ENCODE measurements around the gene TUBB4A. TPM values are rescaled to one million over a fixed set of nuclear protein-coding genes. Genes with fewer than 3 reads are reported as not detected.

TUBB4A gene
- total and polyA plus RNA-seq, 10 of the 15 experiments (the other 5 are each of a cell fraction or from before 2014, with no cell fraction given), result 0.29 to 22.4 (median 3.8) TPM

DNA sequence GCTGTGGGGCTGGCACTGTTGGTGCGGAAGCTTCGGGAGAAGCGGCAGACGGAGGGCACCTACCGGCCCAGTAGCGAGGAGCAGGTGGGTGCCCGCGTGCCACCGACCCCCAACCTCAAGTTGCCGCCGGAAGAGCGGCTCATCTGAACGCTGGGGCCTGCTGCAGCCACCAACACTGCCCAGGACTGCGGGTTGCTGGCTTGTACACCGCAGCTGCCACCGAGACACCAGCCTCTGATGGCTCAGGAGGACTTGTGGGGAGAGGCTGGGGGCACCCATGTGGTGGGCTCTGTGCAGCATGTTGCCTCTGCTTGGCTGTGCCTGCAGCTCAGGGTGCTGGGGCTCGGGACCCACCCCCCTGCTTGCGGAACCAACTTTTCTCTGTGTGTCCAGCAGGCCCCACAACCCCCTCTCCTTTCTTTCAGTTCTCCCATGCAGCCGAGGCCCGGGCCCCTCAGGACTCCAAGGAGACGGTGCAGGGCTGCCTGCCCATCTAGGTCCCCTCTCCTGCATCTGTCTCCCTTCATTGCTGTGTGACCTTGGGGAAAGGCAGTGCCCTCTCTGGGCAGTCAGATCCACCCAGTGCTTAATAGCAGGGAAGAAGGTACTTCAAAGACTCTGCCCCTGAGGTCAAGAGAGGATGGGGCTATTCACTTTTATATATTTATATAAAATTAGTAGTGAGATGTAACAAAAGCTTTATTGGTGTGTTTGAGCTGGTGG lies 35.4 kb downstream of the TUBB4A start:
- H3K36me3 ChIP-seq (ENCODE audit: control insufficient read depth in 2 of 2, insufficient read depth in 2 of 2, low read length in 1 of 2), result no peaks in the 10 kb centered on the region; a peak in 2 of 4 replicates

GRCh38 chr19:6465663-6466062 lies 36.4 kb downstream of the TUBB4A start:
- Histone ChIP-seq H3K27ac (ENCODE audit: control insufficient read depth, insufficient read depth) (no peak overlapping the region), H3K9ac (ENCODE audit: control insufficient read depth, insufficient read depth, low read length) (no peak overlapping the region), H3K27me3 (replicated peaks in 1 of 2; ENCODE audit: control insufficient read depth in 2 of 2, insufficient read depth in 2 of 2, low read length in 1 of 2) (no peaks in the 10 kb centered on the region), H3K4me1 (ENCODE audit: control insufficient read depth, insufficient read depth, low read length) (no peaks in the 10 kb centered on the region), H3K36me3 (ENCODE audit: control insufficient read depth in 2 of 2, insufficient read depth in 2 of 2, low read length in 1 of 2) (no peaks in the 10 kb centered on the region; a peak in 1 of 4 replicates), H2AFZ (ENCODE audit: control insufficient read depth, low read depth, low read length) (no peak overlapping the region), H3K9me3 (replicated peaks; ENCODE audit: control insufficient read depth, insufficient read depth, low read length) (no peaks in the 10 kb centered on the region), H3K4me2 (ENCODE audit: control insufficient read depth, insufficient read depth) (no peak overlapping the region), H4K20me1 (ENCODE audit: control insufficient read depth, insufficient read depth) (no peaks in the 10 kb centered on the region), H3K4me3 (no peak overlapping the region), H3K79me2 (ENCODE audit: control insufficient read depth, insufficient read depth, low read length) (no peaks in the 10 kb centered on the region)
- POLR2A ChIA-PET, result interaction anchor here (0.7 to 1.2 kb wide), 2 partner anchors 15 to 22 kb away, joined by 3 read pairs; no protein-coding TSS in a partner anchor
- DNase-seq (ENCODE audit: low read depth, low spot score) (no peak), ATAC-seq (no peak), FAIRE-seq (no peak)
- in situ Hi-C loops (cut with MboI), result no loop called here
- RAD21 ChIA-PET (ENCODE audit: unreplicated experiment), result no interaction called here
- TF ChIP-seq ZNF384 (IDR thresholded peaks at IDR 0.05; ENCODE audit: borderline replicate concordance, low read depth, low read length) (no peak), SREBF1 (IDR thresholded peaks at IDR 0.05; ENCODE audit: low read length) (no peak), EP300 (IDR thresholded peaks at IDR 0.05; ENCODE audit: borderline replicate concordance in 1 of 2, control insufficient read depth in 1 of 2, low read depth in 2 of 2, low read length in 2 of 2) (no peak), CBX3 (IDR thresholded peaks at IDR 0.05; ENCODE audit: borderline replicate concordance, low read depth) (no peak), ZBED1 (IDR thresholded peaks at IDR 0.05; ENCODE audit: borderline replicate concordance) (no peak), GABPA (IDR thresholded peaks at IDR 0.05; ENCODE audit: low read depth) (no peak), MYB (IDR thresholded peaks at IDR 0.05; ENCODE audit: borderline replicate concordance, low read depth, low read length) (no peak), CBX5 (IDR thresholded peaks at IDR 0.05; ENCODE audit: low read depth) (no peak), POLR2AphosphoS5 (IDR thresholded peaks at IDR 0.05; ENCODE audit: low read length) (no peak), NFXL1 (IDR thresholded peaks at IDR 0.05; ENCODE audit: borderline replicate concordance) (no peak), YBX1 (IDR thresholded peaks at IDR 0.05) (no peak)
- 90% methylated on average over 8 of the region's 8 CpGs for WGBS (ENCODE audit: insufficient coverage, insufficient replicate concordance, low lambda C conversion rate, missing lambda C conversion rate)
- CTCF ChIA-PET, result no interaction called here
- BruUV-seq (replicated peaks), result no TSS peak
- intact Hi-C loops (cut with micrococcal nuclease; ENCODE audit: unreplicated experiment), result no loop called here
- SMC1A ChIA-PET (ENCODE audit: uncharacterized antibody, unreplicated experiment), result no interaction called here

More for the DNA sequence above, 35.4 kb downstream of the TUBB4A start:
- Histone ChIP-seq H3K27ac (ENCODE audit: control insufficient read depth, insufficient read depth) (no peak overlapping the region), H3K79me2 (ENCODE audit: control insufficient read depth, insufficient read depth, low read length) (no peaks in the 10 kb centered on the region), H4K20me1 (ENCODE audit: control insufficient read depth, insufficient read depth) (no peaks in the 10 kb centered on the region), H2AFZ (ENCODE audit: control insufficient read depth, low read depth, low read length) (no peak overlapping the region), H3K4me2 (ENCODE audit: control insufficient read depth, insufficient read depth) (no peak overlapping the region), H3K4me3 (no peak overlapping the region), H3K9me3 (replicated peaks; ENCODE audit: control insufficient read depth, insufficient read depth, low read length) (no peaks in the 10 kb centered on the region), H3K4me1 (ENCODE audit: control insufficient read depth, insufficient read depth, low read length) (no peaks in the 10 kb centered on the region), H3K9ac (ENCODE audit: control insufficient read depth, insufficient read depth, low read length) (no peak overlapping the region), H3K27me3 (replicated peaks in 1 of 2; ENCODE audit: control insufficient read depth in 2 of 2, insufficient read depth in 2 of 2, low read length in 1 of 2) (no peaks in the 10 kb centered on the region)
- RAD21 ChIA-PET (ENCODE audit: unreplicated experiment), result interaction anchor here (1.7 kb wide), 1 partner anchor 14 kb away, joined by 8 read pairs; the partner anchor contains the start of gene DENND1C
- in situ Hi-C loops (cut with MboI) (no loop called here), intact Hi-C loops (cut with micrococcal nuclease; ENCODE audit: unreplicated experiment) (no loop called here)
- POLR2A ChIA-PET, result interaction anchor here (1.0 kb wide), 1 partner anchor 12 kb away, joined by 3 read pairs; no protein-coding TSS in a partner anchor
- CTCF ChIA-PET, result interaction anchor here (1.4 kb wide), 1 partner anchor 15 kb away, joined by 5 read pairs; the partner anchor contains the start of gene DENND1C
- 88% methylated on average over 18 of the region's 21 CpGs for WGBS (ENCODE audit: insufficient coverage, insufficient replicate concordance, low lambda C conversion rate, missing lambda C conversion rate)
- DNase-seq (ENCODE audit: low read depth, low spot score), result no peak
- FAIRE-seq, result no peak
- no peak; the same call in 2 of the 3 replicates for ATAC-seq
- SMC1A ChIA-PET (ENCODE audit: uncharacterized antibody, unreplicated experiment), result no interaction called here
- TF ChIP-seq POLR2A (IDR thresholded peaks at IDR 0.05; ENCODE audit: low read depth, low read length) (peak; percentile 69), POLR2AphosphoS2 (IDR thresholded peaks at IDR 0.05; ENCODE audit: low read depth, low read length) (0 out of 2 replicates have a peak, but pooled peaks have one; percentile 7), HDGF (IDR thresholded peaks at IDR 0.05) (no peak)
- no TSS peak for BruUV-seq (replicated peaks)

Data from GM12878 (cell line).